IPS DF 4.7 (cell line): ENCODE measurements around the gene DDA1.

Experiments used
- DNase-seq: peaks from one replicate; pipeline ENCODE4 v3.0.0-alpha.2; 2013; ENCODE audit warnings: low spot score; ENCODE audit errors: extremely low read depth

DDA1 gene

GRCh38 chr19:17328517-17329365, 19.4 kb downstream of the DDA1 start:
- DNase-seq = no peak

GRCh38 chr19:17329366-17330261, 20.3 kb downstream of the DDA1 start:
- no peak for DNase-seq

GRCh38 chr19:17330262-17331044, 21.1 kb downstream of the DDA1 start:
- DNase-seq = no peak

- DNase-seq = no peak
Observed at GRCh38 chr19:17331045-17331558, 21.7 kb downstream of the DDA1 start.

- DNase-seq = no peak
Observed at GRCh38 chr19:17332360-17332676, 23.0 kb downstream of the DDA1 start.

- no peak for DNase-seq
Observed at GRCh38 chr19:17332677-17333581, 23.6 kb downstream of the DDA1 start.

GRCh38 chr19:17333611-17334413, 24.4 kb downstream of the DDA1 start:
- no peak for DNase-seq

- DNase-seq = no peak
Observed at GRCh38 chr19:17334414-17335409, 25.3 kb downstream of the DDA1 start, which contains the start of gene ANO8. TSS of gene ANO8 (minus strand) at chr19:17334855. CDS start at chr19:17334670, 185 bp downstream.

- no peak for DNase-seq
Observed at GRCh38 chr19:17335575-17335974, 26.2 kb downstream of the DDA1 start.

- DNase-seq = no peak
Observed at GRCh38 chr19:17336872-17337674, 27.7 kb downstream of the DDA1 start, which contains the start of gene GTPBP3. TSS of gene GTPBP3 (plus strand) at chr19:17337553. CDS start at chr19:17337612, 59 bp downstream.

- no peak for DNase-seq
Observed at GRCh38 chr19:17337675-17338432, 28.5 kb downstream of the DDA1 start.

GRCh38 chr19:17338433-17339078, 29.2 kb downstream of the DDA1 start:
- no peak for DNase-seq

GRCh38 chr19:17339088-17339741, 29.9 kb downstream of the DDA1 start:
- DNase-seq = no peak

GRCh38 chr19:17340302-17340870, 31.0 kb downstream of the DDA1 start:
- DNase-seq = no peak

- no peak for DNase-seq
Observed at GRCh38 chr19:17340871-17341357, 31.6 kb downstream of the DDA1 start.
